Activated T-helper 2 cell treated with anti-CD3 and anti-CD28 coated beads, Interferon-gamma antibody, Interleukin-2, Interleukin-4, amounts not matched to agents 10 μg/mL and 5 μg/mL and 100 μg/mL, durations not matched to agents 14 hours and 24 hours and 36 hours (primary cell): ENCODE measurements around the gene EIF2AK3. TPM values are rescaled to one million over a fixed set of nuclear protein-coding genes. Genes with fewer than 3 reads are reported as not detected.
"Not testable (repeated sequence)": the region's sequence is repeated elsewhere in the genome, so short reads cannot be mapped to it uniquely, and the experiment has no call there.

Experiments
- DNase-seq: peaks from one replicate; pipeline ENCODE4 v3.0.0; 2021; ENCODE audit warnings: low spot score
- H3K27ac Mint-ChIP-seq: one replicate; pipeline ENCODE4 v1.8.0; 2021; ENCODE audit warnings: mixed read lengths
- H3K27me3 Mint-ChIP-seq: one replicate; pipeline ENCODE4 v1.8.0; 2021; ENCODE audit warnings: low read depth, mixed read lengths
- H3K36me3 Mint-ChIP-seq: one replicate; pipeline ENCODE4 v1.8.0; 2021; ENCODE audit warnings: low read depth, mixed read lengths
- H3K4me1 Mint-ChIP-seq: one replicate; pipeline ENCODE4 v1.8.0; 2021; ENCODE audit warnings: low read depth, mixed read lengths
- H3K4me3 Mint-ChIP-seq: one replicate; pipeline ENCODE4 v1.8.0; 2021; ENCODE audit warnings: low read depth, mild to moderate bottlenecking, moderate library complexity, mixed read lengths
- H3K9me3 Mint-ChIP-seq: one replicate; pipeline ENCODE4 v1.8.0; 2021; ENCODE audit warnings: mixed read lengths
- intact Hi-C: fragments of 100-400 bp; cut with micrococcal nuclease; formaldehyde crosslinking; loops from one replicate; pipeline ENCODE4 v1.15.1; 2023
- total RNA-seq: library from RNA; stranded (reverse); gene quantifications from 2 replicates; pipeline ENCODE4 v1.2.3, GENCODE V29; 2022

EIF2AK3 gene
- total RNA-seq, 1 donor from 2014 or later: 20.0 TPM

- H3K4me1 Mint-ChIP-seq: peaks cover 26% of the 10 kb centered on the region
- H3K27me3 Mint-ChIP-seq: no peaks in the 10 kb centered on the region
- no peak overlapping the region for H3K4me3 Mint-ChIP-seq
- H3K27ac Mint-ChIP-seq: no peak overlapping the region
- DNase-seq: no peak
- H3K9me3 Mint-ChIP-seq: no peaks in the 10 kb centered on the region
- H3K36me3 Mint-ChIP-seq: peaks cover 72% of the 10 kb centered on the region
- intact Hi-C loops: no loop called here
These were observed 51.6 kb downstream of the EIF2AK3 start for GRCh38 chr2:88575630-88576029.

GRCh38 chr2:88575051-88575450 is 52.2 kb downstream of the EIF2AK3 start:
- H3K4me1 Mint-ChIP-seq: peaks cover 26% of the 10 kb centered on the region

GRCh38 chr2:88574445-88574844 is 52.8 kb downstream of the EIF2AK3 start:
- no peak for DNase-seq
- no peaks in the 10 kb centered on the region for H3K27me3 Mint-ChIP-seq
- H3K9me3 Mint-ChIP-seq: no peaks in the 10 kb centered on the region
- H3K4me3 Mint-ChIP-seq: no peak overlapping the region
- intact Hi-C loops: no loop called here
- H3K4me1 Mint-ChIP-seq: peaks cover 26% of the 10 kb centered on the region
- peaks cover 73% of the 10 kb centered on the region for H3K36me3 Mint-ChIP-seq
- peak overlapping the region; percentile 6 for H3K27ac Mint-ChIP-seq

More at GRCh38 chr2:88575051-88575450, 52.2 kb downstream of the EIF2AK3 start:
- intact Hi-C loops: no loop called here
- Mint-ChIP-seq H3K27ac (no peak overlapping the region), H3K4me3 (no peak overlapping the region), H3K9me3 (no peaks in the 10 kb centered on the region), H3K27me3 (no peaks in the 10 kb centered on the region), H3K36me3 (peaks cover 72% of the 10 kb centered on the region)
- no peak for DNase-seq

- intact Hi-C loops: no loop called here
- Mint-ChIP-seq H3K9me3 (no peaks in the 10 kb centered on the region), H3K27ac (no peak overlapping the region), H3K27me3 (no peaks in the 10 kb centered on the region), H3K36me3 (peaks cover 59% of the 10 kb centered on the region), H3K4me1 (peaks cover 20% of the 10 kb centered on the region), H3K4me3 (no peak overlapping the region)
- no peak for DNase-seq
These were observed 59.1 kb downstream of the EIF2AK3 start for GRCh38 chr2:88568179-88568578.

- no peaks in the 10 kb centered on the region for H3K27me3 Mint-ChIP-seq
- peaks cover 58% of the 10 kb centered on the region for H3K36me3 Mint-ChIP-seq
These were observed 62.9 kb downstream of the EIF2AK3 start for GRCh38 chr2:88564402-88564801.

GRCh38 chr2:88563129-88563528 is 64.1 kb downstream of the EIF2AK3 start:
- DNase-seq: no peak
- H3K4me1 Mint-ChIP-seq: peaks cover 32% of the 10 kb centered on the region
- H3K9me3 Mint-ChIP-seq: no peaks in the 10 kb centered on the region
- peak overlapping the region; percentile 7 for H3K27ac Mint-ChIP-seq
- intact Hi-C loops: no loop called here
- H3K36me3 Mint-ChIP-seq: peaks cover 57% of the 10 kb centered on the region
- no peaks in the 10 kb centered on the region for H3K27me3 Mint-ChIP-seq
- no peak overlapping the region for H3K4me3 Mint-ChIP-seq

More at GRCh38 chr2:88564402-88564801, 62.9 kb downstream of the EIF2AK3 start:
- no peak overlapping the region for H3K27ac Mint-ChIP-seq
- DNase-seq: no peak
- H3K4me3 Mint-ChIP-seq: no peak overlapping the region
- H3K9me3 Mint-ChIP-seq: no peaks in the 10 kb centered on the region
- intact Hi-C loops: no loop called here
- H3K4me1 Mint-ChIP-seq: peaks cover 32% of the 10 kb centered on the region

GRCh38 chr2:88561646-88562388 is 65.4 kb downstream of the EIF2AK3 start:
- peaks cover 29% of the 10 kb centered on the region for H3K4me1 Mint-ChIP-seq
- H3K9me3 Mint-ChIP-seq: no peaks in the 10 kb centered on the region
- no peak for DNase-seq
- peaks cover 51% of the 10 kb centered on the region for H3K36me3 Mint-ChIP-seq
- H3K27me3 Mint-ChIP-seq: no peaks in the 10 kb centered on the region
- intact Hi-C loops: no loop called here
- no peak overlapping the region for H3K4me3 Mint-ChIP-seq
- peak overlapping the region; percentile 85 for H3K27ac Mint-ChIP-seq

- Mint-ChIP-seq H3K27ac (peak overlapping the region; percentile 69), H3K9me3 (no peaks in the 10 kb centered on the region), H3K36me3 (peaks cover 48% of the 10 kb centered on the region), H3K4me1 (peaks cover 29% of the 10 kb centered on the region), H3K27me3 (no peaks in the 10 kb centered on the region), H3K4me3 (peak overlapping the region; percentile 26)
- no peak for DNase-seq
- intact Hi-C loops: no loop called here
These were observed 66.5 kb downstream of the EIF2AK3 start for GRCh38 chr2:88560619-88561307.

GRCh38 chr2:88557290-88557689 is 70.0 kb downstream of the EIF2AK3 start:
- H3K27ac Mint-ChIP-seq: no peak overlapping the region
- H3K9me3 Mint-ChIP-seq: no peaks in the 10 kb centered on the region
- no peaks in the 10 kb centered on the region for H3K27me3 Mint-ChIP-seq
- no peak overlapping the region for H3K4me3 Mint-ChIP-seq
- peaks cover 39% of the 10 kb centered on the region for H3K36me3 Mint-ChIP-seq
- peaks cover 16% of the 10 kb centered on the region for H3K4me1 Mint-ChIP-seq
- intact Hi-C loops: no loop called here
- DNase-seq: no peak

- H3K4me3 Mint-ChIP-seq: no peak overlapping the region
- DNase-seq: no peak
- H3K27ac Mint-ChIP-seq: no peak overlapping the region
- peaks cover 3% of the 10 kb centered on the region for H3K27me3 Mint-ChIP-seq
- peaks cover 6% of the 10 kb centered on the region for H3K4me1 Mint-ChIP-seq
- no peaks in the 10 kb centered on the region for H3K9me3 Mint-ChIP-seq
- intact Hi-C loops: no loop called here
- H3K36me3 Mint-ChIP-seq: peaks cover 27% of the 10 kb centered on the region
These were observed 71.2 kb downstream of the EIF2AK3 start for GRCh38 chr2:88556026-88556425.

GRCh38 chr2:88554189-88554588 is 73.1 kb downstream of the EIF2AK3 start:
- Mint-ChIP-seq H3K4me1 (no peaks in the 10 kb centered on the region), H3K27me3 (peaks cover 16% of the 10 kb centered on the region), H3K9me3 (no peaks in the 10 kb centered on the region), H3K27ac (no peak overlapping the region), H3K4me3 (no peak overlapping the region), H3K36me3 (peaks cover 11% of the 10 kb centered on the region)
- no peak for DNase-seq
- intact Hi-C loops: no loop called here

GRCh38 chr2:88549616-88550292 is 77.5 kb downstream of the EIF2AK3 start:
- no peak overlapping the region for H3K27ac Mint-ChIP-seq

GRCh38 chr2:88546291-88546690 is 81.0 kb downstream of the EIF2AK3 start:
- H3K27ac Mint-ChIP-seq, intact Hi-C loops, H3K9me3 Mint-ChIP-seq, DNase-seq, H3K4me3 Mint-ChIP-seq, H3K4me1 Mint-ChIP-seq, H3K36me3 Mint-ChIP-seq: not testable (repeated sequence)
- peaks cover 21% of the 10 kb centered on the region for H3K27me3 Mint-ChIP-seq

More at GRCh38 chr2:88549616-88550292, 77.5 kb downstream of the EIF2AK3 start:
- H3K4me3 Mint-ChIP-seq: no peak overlapping the region
- no peaks in the 10 kb centered on the region for H3K9me3 Mint-ChIP-seq
- intact Hi-C loops: no loop called here
- H3K36me3 Mint-ChIP-seq: no peaks in the 10 kb centered on the region
- H3K27me3 Mint-ChIP-seq: peaks cover 24% of the 10 kb centered on the region
- H3K4me1 Mint-ChIP-seq: no peaks in the 10 kb centered on the region
- no peak for DNase-seq
